Measurements from ENCODE around the gene DRD4.
A peak's percentile ranks its signal among the peaks of the same experiment; 100 is the strongest.
"Not testable (repeated sequence)": the region's sequence is repeated elsewhere in the genome, so short reads cannot be mapped to it uniquely, and the experiment has no call there.

Gene DRD4

DNA sequence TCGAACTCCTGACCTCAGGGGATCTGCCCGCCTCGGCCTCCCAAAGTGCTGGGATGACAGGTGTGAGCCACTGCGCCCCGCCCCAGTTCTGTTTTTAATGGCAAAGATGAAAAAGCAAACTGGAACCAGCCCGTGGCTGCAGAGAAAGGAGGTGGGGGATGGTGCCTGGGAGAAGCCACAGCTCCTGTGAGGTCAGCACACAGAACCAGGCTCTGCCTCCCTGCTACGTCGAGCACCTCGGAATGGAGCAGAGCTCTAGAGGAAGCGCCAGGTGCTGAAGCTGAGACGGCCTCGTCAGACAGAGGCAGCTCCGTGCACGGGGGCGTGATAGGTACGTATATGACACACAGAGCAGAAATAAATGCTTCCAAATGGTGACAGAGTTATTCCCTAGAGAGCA, 8.5 kb downstream of the DRD4 start:
- no peak for DNase-seq

DNA sequence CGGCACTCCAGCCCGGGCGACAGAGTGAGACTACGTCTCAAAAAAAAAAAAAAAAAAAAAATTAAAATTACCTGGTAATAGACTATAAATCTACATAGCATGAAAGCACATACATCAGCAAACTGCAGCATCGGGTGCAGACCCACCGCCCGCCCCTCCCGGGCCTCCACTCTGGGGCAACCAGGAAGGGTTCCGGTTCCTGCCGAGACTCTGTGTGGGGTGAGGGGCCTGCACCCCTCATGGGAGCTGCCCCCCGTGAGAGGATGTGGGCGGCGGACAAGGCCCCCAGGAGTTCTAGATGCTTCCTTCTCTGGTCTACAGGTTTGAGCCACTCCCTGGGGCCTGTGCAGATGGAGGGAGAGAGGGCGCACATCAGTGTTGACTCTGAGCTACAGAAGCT, 9.1 kb downstream of the DRD4 start:
- DNase-seq = peak; percentile 19

DNA sequence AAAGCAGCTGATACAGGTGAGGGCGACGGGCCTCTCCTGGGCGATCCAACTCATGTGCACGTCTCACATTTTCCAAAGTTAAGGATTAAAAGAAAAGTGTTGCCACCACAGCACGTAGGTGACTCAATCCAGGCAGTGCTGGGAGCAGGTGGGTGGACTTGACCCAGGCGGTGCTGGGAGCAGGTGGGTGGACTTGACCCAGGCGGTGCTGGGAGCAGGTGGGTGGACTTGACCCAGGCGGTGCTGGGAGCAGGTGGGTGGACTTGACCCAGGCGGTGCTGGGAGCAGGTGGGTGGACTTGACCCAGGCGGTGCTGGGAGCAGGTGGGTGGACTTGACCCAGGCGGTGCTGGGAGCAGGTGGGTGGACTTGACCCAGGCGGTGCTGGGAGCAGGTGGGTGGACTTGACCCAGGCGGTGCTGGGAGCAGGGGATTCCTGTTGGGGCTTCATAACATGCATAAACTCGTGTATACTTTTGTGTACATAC, 10.6 kb downstream of the DRD4 start:
- DNase-seq = not testable (repeated sequence)

DNA sequence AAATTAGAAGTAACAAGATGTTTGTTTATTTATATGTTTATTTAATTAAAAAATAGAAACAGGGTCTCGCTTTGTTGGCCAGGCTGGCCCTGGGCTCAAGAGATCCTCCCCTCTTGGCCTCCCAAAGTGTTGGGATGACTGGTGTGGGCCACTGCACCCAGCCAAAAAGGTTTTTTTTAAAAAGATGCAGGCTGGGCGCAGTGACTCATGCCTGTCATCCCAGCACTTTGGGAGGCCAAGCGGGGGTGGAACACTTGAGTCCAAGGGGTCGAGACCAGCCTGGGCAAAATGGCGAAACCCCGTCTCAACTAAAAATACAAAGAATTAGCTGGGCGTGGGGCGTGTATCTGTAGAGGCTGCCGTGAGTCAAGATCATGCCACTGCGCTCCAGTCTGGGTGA, 13.4 kb downstream of the DRD4 start:
- DNase-seq = no peak

DNA sequence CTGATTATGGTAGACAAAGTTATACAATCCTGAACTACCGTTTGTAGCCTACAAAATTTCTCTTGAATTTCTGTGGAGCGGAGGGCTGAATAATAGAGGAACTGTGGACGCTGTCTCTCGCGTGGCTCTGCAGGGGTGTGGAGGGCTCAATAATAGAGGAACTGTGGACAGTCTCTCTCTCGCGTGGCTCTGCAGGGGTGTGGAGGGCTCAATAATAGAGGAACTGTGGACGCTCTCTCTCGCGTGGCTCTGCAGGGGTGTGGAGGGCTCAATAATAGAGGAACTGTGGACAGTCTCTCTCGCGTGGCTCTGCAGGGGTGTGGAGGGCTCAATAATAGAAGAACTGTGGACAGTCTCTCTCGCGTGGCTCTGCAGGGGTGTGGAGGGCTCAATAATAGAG, 16.1 kb downstream of the DRD4 start:
- not testable (repeated sequence) for DNase-seq

DNA sequence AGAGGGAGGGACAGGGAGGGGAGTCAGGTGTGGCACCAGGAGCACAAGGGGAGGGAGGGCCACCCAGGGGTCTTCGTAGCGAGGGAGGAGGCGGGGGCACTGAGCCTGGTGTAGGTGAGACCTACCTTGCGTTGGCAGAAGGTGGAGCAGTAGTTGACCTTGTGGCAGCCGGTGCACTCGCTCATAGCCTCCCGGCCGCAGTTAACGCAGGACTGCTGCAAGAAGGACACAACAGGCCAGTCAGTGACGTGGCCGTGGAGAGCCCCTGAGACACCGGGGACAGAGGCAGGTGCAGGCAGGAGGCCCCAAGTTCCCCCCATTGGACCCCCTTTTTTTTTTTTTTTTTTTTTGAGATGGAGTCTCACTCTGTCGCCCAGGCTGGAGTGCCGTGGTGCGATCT, 16.8 kb downstream of the DRD4 start:
- DNase-seq = no peak

DNA sequence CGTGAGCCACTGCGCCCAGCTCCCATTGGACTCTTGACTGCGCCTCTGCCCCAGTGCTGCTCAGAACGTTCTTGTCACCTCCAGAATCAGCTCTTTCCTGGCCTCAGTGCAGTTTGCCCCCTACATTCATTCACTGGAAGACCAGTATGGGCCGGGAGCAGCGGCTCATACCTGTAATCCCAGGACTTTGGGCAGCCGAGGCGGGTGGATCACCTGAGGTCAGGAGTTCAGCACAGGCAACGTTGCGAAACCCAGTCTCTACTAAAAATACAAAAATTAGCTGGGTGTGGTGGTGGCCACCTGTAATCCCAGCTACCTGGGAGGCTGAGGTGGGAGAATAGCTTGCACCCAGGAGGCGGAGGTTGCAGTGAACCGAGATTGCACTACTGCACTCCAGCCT, 17.4 kb downstream of the DRD4 start:
- not testable (repeated sequence) for DNase-seq

DNA sequence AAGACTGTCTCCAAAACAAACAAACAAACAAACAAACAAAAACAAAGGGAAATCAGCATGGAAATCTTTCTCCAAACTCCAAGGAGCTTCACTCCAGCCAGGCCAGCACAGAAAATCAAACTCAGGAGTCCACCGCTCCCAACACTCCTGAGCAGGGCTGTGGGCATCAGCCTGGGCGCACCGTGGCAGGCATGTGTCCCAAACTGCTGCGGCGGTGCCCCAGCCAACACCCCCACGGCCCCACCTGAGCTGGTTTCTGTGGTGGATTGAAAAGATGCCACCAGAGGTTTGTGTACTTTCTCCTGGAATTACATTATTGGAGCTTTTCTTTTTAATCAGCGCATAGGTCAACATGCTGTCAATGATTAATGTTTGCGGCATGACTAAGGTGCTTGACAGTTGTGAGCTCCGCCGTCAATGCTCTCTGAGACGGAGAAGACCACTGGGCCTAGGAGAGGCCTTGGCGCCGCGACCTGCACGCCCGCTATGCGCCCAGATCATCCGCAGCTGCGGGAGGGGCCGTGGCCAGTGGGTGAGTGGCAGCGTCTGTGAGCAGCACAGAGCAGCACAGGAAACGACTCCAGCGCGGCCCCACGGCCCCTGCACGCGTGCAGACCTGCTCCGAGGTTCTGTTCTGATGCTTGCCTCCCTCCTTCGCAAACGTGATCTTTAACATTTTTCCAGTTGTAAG, 18.1 kb downstream of the DRD4 start:
- no peak for DNase-seq

DNA sequence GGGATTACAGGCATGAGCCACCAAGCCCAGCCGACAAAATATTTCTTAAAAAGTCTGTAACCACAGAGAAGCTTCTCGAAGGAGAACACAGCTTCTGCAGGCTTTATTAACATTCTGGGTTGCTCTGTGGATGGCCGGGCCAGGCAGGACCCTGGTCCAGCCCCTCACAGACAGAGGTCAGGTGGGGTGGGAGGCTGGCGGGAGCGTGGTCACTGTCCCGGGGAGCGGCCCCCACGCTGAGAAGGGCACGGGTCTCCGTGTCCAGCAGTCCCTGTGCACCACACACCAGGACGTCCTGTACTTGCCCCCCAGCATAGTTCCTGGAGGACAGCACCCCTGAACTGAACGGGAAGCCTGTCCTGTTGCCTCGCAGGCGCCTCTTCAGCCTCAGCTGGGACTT, 19.4 kb downstream of the DRD4 start:
- DNase-seq = no peak

DNA sequence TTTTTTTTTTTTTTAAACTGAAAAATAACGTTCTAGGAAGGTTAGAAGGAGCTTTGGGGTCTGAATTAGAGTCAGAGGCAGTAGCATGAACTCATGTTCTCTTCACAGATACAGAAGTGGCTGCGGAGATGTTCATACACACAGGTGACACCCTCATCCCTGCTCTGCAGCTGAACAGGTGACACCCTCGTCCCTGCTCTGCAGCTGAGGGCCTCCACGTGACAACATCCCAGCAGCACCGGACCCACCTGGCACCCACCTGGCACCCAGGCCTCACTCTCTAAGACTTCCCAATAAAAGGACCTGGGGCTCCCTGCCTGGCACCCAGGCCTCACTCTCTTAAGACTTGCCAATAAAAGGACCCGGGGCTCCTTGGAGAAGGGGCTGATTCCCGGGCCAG, 19.8 kb downstream of the DRD4 start:
- no peak for DNase-seq

DNA sequence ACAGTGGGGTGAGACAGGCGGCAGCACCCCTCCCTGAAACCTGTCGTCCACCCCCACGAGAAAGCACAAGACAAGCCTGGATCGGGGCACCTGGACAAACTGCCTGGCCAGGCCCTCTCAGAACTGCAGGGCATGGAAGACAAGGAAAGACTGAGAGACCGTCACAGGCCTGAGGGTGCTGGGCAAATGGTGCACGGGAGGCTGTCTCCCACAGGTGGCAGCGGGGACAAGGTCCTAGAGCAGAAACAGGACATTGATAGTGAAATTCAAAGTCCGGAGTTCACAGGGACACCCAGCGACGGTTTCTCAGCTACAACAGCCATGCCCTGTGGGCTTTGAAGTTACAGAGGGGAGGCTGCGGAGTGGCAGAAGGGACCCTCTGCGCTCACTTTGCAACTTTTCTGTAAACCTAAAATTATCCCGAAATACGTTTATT, 20.6 kb downstream of the DRD4 start:
- no peak for DNase-seq

DNA sequence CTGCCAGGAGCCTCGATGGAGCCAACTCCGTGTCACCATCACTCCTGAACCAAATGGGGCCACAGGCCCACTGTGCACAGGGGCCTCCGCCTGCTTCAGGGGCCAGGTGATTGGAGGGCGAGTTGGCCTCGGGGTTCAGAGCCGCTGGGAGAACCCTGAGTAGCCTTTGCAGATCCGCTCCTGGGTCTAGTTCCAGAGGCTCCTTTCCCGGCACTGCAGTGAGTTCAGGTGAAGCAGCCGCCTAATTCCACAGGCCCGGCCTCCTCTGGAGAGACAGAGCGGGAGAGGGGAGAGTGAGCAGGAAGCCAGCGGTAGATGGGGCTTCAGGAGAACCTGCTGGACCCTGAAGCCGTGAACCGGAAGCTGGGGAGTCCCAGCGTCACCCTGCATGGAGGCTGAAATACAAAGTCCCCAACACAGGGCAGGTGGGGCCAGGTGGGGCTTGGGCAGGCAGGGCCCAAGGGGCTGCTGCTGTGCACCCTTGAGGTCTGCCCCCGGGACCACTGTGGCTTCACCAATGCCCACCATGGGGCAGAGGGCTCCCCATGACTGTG, 22.5 kb downstream of the DRD4 start:
- no peak for DNase-seq

DNA sequence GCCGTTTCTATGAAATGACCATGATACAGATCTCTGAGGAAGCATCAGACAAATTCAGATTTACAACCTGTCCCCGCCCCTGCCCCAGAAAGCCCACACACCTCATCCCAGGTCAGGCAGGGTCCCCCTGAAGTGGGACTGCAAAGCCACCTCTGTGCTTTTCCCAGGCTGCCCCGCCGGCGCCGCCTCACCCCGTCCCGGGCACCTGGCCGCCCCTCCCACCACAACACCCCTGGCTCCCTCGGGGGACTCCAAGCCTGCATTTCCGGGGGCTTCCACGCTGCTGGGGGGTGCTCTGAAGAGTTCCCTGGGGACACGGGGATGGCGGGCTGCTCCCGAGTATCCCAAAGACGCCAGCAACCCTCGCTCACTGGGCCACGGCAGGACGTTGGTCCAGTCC, 23.2 kb downstream of the DRD4 start:
- no peak for DNase-seq

DNA sequence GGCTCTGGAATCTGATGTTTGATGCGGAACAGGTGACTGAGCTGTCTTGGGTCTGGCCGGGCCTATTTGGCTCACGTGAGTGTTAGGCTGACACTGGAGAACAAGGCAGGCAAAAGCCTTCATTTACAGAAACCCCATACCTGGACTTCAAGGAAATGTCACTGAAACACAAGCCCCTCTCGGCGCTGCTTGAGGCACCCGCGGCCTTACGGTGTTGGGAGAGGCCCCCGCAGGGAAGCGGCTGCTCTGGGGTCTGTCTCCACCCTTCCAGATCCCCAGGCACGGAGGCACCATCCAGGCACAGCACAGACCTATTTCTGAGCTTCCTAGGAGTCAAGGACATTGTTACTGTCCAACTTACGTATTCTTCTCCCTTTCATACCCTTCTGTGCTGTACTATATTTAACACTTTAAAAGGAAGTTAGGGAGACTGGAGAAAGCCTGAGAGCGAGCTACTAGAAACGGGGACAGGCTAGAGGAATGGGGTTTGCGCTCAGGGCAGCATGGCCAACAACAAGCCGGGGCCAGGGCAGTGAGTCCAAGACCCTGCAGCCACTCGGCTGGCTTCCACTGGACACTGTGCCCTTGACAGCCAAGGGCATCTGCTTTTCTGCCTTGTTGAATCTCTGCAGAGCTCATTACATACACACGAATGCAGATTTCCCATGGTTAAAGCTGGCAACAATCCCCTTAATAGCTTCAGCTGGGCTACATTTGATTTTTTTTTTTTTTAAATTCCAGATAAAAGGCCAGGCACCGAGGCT, 23.8 kb downstream of the DRD4 start:
- DNase-seq = no peak

DNA sequence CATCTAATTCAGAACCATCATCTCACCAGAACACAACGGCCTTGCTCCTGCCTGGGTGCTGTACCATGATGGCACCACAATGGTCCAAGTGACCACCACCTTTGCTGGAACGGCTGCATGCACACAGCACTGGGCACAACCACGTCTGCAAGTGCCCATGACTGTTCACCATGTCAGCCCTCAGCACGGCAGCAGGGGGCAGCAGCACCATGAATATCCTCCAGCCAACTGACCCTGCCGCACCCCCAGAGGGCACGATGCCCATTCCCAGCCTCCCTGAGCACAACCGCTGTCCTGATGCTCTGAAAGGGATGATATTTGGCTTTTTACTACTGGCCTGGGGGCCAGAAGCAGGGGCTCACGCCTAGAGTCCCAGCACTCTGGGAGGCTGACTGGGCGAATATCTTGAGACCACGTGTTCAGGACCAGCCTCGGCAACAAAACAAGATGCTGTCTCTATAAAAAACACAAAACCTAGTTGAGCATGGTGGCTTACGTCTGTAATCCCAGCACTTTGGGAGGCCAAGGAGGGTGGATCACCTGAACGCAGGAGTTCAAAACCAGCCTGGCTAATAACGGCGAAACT, 25.7 kb downstream of the DRD4 start:
- DNase-seq = peak; percentile 99

DNA sequence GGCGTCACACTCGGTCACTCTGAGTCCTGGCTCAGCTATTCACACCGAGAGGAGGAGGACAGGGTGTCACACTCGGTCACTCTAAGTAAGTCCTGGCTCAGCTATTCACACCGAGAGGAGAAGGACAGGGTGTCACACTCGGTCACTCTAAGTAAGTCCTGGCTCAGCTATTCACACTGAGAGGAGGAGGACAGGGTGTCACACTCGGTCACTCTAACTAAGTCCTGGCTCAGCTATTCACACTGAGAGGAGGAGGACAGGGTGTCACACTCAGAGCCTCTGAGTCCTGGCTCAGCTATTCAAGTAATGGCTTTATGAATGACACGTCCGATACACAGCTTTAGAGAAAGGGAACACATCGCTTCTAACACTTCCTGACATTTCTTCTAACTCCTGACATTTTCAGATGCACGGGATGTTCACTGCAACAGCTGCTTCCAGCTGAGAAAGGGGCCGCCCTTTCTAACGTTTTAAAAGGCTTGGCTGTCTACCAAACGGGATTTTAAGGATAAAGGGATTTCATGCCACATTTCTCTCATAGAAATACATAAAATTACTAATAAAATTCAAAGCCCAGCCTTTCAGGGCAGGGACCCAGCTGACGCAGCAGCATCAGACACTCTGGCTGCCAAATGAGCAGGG, 28.1 kb downstream of the DRD4 start:
- no peak for DNase-seq

DNA sequence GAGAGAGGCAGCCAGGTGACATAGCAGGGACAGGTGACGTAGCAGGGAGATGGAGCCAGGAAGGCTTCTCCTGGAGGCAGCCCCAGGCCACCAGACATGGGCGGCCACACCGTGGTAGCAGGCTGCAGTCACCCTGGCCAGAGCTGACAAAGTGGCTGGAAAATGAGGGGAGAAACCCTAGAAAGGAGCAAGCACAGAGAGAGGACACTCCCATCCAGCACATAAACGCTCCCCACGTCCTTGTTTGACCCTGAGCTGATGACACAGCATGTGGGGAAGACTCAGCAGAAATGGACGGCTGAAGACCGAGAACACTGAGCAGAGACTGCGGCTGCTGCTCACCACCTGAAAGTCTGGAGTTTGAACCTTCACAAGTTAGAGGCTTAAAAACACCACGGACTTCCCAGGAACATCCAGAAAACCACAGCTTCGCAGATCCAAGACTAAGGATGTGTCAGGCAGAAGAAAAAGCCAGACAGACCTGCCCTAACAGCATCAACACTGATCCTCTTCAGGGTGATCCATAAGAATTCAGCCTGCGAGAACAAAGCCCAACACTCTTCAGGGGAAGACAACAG, 28.7 kb downstream of the DRD4 start:
- no peak for DNase-seq

DNA sequence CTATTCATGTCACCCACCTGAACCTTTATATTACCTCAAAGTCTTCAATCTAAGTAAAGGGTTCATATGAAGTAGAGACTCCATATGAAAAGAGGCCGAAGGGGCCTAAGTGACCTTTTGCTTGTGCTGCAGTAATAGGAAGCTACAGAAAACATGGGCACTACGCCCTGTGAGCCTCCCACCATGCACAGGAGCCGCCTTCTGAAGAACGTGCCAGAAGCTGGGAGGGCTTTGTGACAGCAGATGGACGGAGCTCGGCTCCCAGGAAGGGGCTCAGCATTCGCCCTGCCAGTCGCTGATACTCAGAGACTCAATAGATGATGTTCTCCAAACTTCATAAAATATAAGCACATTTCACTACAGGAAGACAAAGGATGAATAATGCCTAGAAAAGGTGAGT, 36.8 kb downstream of the DRD4 start:
- no peak for DNase-seq

DNA sequence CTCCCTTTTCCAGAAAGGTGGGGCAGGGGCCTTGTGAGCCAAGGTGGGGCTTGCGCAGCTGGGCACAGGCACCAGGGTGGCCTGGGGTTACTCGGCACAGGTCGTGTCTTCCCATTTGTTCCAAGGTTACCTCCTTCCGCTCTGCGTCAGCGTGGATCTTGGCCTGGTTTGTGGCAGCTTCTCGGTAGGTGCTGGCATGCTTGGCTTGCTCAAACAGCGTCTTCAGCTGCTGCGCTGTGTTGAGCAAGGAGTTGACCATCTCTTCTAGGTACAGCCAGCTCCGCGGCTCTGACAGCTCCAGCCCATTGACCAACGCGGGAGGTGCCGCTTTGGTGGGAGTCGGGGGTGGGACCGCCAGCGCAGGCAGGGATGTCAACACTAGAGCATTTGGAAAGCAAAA, 37.3 kb downstream of the DRD4 start:
- DNase-seq = no peak

DNA sequence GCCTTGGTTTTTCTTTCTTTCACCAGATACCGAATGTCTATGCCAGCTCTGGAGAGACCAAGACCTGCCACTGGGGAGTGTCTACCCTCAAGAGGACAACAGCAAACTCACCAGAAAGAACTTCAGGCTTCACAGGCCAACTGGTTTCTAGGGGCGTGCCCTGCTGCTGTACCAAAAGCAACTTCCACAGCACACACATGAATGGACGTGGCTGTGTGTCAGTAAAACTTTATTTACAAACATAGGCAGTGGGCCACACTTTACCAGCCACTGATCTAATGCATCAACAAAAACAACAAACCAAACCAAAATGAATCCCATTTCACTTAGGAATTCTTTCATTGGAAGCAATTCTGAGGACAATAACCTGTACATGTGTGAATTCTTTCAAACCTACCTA, 41.2 kb downstream of the DRD4 start:
- DNase-seq = no peak

DNA sequence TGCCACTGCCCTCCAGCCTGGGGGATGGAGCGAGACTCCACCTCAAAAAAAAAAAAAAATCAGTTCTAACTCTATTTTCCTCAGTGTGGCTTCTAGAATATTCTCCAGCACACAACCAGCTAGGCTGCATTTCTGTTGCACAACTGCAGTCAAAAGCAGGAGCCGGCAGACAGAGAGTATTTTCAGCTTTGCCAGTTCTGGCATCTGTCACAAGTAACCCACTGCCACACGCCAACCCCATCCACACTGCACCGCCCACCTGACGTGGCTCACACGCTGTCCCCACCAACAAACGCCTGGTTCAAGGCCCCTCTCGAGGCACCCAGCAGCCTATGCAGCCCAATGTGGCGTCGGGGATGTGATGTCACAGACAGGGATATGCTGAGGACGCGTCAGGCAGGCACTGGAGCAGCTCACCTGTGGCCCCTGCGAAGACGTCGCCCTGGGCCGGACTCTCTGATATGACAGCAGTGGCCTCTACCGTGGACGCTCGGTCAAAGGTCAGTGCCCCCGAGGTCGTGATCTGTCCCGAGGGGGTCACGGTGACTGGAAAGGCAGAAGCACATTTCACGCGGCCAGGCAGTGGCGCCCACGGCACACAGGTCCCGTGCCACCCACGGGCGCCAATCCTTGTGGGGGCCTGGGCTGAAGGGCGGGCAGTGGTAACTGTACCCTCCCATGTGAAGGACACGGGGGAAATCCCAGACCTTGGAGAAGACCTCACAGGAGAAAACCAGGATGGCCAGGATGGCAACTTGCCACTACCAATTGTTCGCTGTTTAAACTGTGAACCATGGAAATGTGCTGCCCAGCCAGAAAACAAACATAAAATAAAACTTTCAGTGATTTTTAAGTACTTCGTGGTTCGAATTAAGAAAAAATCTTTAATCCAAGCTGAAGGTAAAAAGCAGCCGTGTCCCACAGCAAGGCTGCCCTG, 42.5 kb downstream of the DRD4 start:
- no peak for DNase-seq

DNA sequence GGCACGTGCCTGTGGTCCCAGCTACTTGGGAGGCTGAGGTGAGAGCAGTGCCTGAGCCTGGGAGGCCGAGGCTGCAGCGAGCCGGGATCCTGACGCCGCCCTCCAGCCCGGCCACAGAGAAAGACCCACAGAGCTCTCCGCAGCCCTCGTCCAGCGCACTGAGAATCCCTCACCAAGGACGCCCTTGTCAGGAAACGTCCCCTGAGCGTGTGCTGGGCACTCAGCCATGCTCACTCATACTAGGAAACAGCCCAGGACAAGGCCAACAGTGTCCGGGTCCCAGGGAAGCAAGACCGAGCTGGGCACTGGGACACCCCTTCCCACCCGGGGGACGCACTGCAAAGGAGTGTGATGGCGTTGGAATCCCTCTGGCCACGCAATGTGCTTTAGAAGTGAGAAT, 43.4 kb downstream of the DRD4 start:
- no peak for DNase-seq
